ENCODE results near the gene WWC2.

DNA sequence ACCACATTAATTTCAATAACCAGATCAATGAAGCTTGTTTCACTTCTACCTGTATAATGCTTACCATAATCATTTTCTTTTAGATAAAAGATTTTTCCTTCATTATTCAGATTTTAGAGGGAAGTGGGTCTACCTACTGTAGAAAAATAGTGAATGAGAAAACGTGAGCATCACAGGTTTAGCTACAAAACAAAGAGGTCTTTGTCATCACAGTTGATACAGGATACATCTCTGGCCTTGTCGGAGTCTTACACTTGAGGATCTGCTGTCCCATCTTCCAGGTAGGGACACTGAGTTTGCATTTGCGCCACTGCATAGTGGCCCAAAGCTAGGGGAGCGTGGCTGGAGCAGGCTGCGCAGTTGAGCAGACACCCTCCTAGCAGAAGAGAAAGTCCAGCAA lies 222.5 kb downstream of the WWC2 start:
- no peak for TF ChIP-seq POLR2A (IDR thresholded peaks at IDR 0.05)
- TF ChIP-seq CTCF (IDR thresholded peaks at IDR 0.05 in 8 of 11, conservative IDR thresholded peaks at IDR 0.05 in 3 of 11) = no peak
